Measurements from ENCODE around the gene CCPG1.

- TF ChIP-seq POLR2A (IDR thresholded peaks at IDR 0.05; ENCODE audit: low read depth) (no peak), CTCF (IDR thresholded peaks at IDR 0.05) (no peak), EP300 (IDR thresholded peaks at IDR 0.05) (no peak), POLR2AphosphoS5 (IDR thresholded peaks at IDR 0.05) (no peak)
Measured at GRCh38 chr15:55394694-55395093, 13.5 kb downstream of the CCPG1 start.

Measured in esophagus muscularis mucosa (tissue), 4 donors.